ENCODE measurements around the gene SREBF2. TPM values are rescaled to one million over a fixed set of nuclear protein-coding genes. Genes with fewer than 3 reads are reported as not detected.

SREBF2 gene
- total RNA-seq, 1 donor from 2014 or later: 44.2 TPM

GRCh38 chr22:41844513-41844912 is 11.6 kb downstream of the SREBF2 start:
- no peak for FAIRE-seq
- peak; percentile 63 for DNase-seq (ENCODE audit: low read depth)
- no peak overlapping the region for H3K4me3 ChIP-seq (ENCODE audit: low read depth, low read length)
- no peaks in the 10 kb centered on the region for H3K27me3 ChIP-seq (ENCODE audit: control insufficient read depth, insufficient read depth, low read length)
- no peak for TF ChIP-seq CTCF (IDR thresholded peaks at IDR 0.05; ENCODE audit: insufficient read depth, low read length, severe bottlenecking)
- peaks cover 7% of the 10 kb centered on the region for H3K36me3 ChIP-seq (ENCODE audit: control insufficient read depth, insufficient read depth, low read length)

- Histone ChIP-seq H3K27me3 (ENCODE audit: control insufficient read depth, insufficient read depth, low read length) (no peaks in the 10 kb centered on the region), H3K36me3 (ENCODE audit: control insufficient read depth, insufficient read depth, low read length) (peaks cover 7% of the 10 kb centered on the region), H3K4me3 (ENCODE audit: low read depth, low read length) (no peak overlapping the region)
- DNase-seq (ENCODE audit: low read depth) (no peak), FAIRE-seq (peak; percentile 75)
- TF ChIP-seq CTCF (IDR thresholded peaks at IDR 0.05; ENCODE audit: insufficient read depth, low read length, severe bottlenecking): no peak
These were observed 12.7 kb downstream of the SREBF2 start for GRCh38 chr22:41845380-41846267.

- Histone ChIP-seq H3K27me3 (ENCODE audit: control insufficient read depth, insufficient read depth, low read length) (no peaks in the 10 kb centered on the region), H3K4me3 (ENCODE audit: low read depth, low read length) (no peak overlapping the region), H3K36me3 (ENCODE audit: control insufficient read depth, insufficient read depth, low read length) (peaks cover 9% of the 10 kb centered on the region)
- no peak for DNase-seq (ENCODE audit: low read depth)
- no peak for FAIRE-seq
- TF ChIP-seq CTCF (IDR thresholded peaks at IDR 0.05; ENCODE audit: insufficient read depth, low read length, severe bottlenecking): no peak
These were observed 13.5 kb downstream of the SREBF2 start for GRCh38 chr22:41846268-41846987.

GRCh38 chr22:41847300-41847699 is 14.4 kb downstream of the SREBF2 start:
- Histone ChIP-seq H3K36me3 (ENCODE audit: control insufficient read depth, insufficient read depth, low read length) (peaks cover 9% of the 10 kb centered on the region), H3K4me3 (ENCODE audit: low read depth, low read length) (no peak overlapping the region), H3K27me3 (ENCODE audit: control insufficient read depth, insufficient read depth, low read length) (no peaks in the 10 kb centered on the region)
- no peak for TF ChIP-seq CTCF (IDR thresholded peaks at IDR 0.05; ENCODE audit: insufficient read depth, low read length, severe bottlenecking)
- DNase-seq (ENCODE audit: low read depth) (no peak), FAIRE-seq (no peak)

GRCh38 chr22:41848468-41848867 is 15.6 kb downstream of the SREBF2 start:
- FAIRE-seq (no peak), DNase-seq (ENCODE audit: low read depth) (no peak)
- Histone ChIP-seq H3K27me3 (ENCODE audit: control insufficient read depth, insufficient read depth, low read length) (no peaks in the 10 kb centered on the region), H3K4me3 (ENCODE audit: low read depth, low read length) (no peak overlapping the region), H3K36me3 (ENCODE audit: control insufficient read depth, insufficient read depth, low read length) (peaks cover 10% of the 10 kb centered on the region)
- TF ChIP-seq CTCF (IDR thresholded peaks at IDR 0.05; ENCODE audit: insufficient read depth, low read length, severe bottlenecking): peak; percentile 35

All from bronchial epithelial cell (primary cell).